H1 (cell line): Measurements from ENCODE around the gene QRSL1. TPM values are rescaled to one million over a fixed set of nuclear protein-coding genes. Genes with fewer than 3 reads are reported as not detected.

Source experiments
- KDM1A ChIP-seq: fragments of 200-600, 300-600 bp; sonication (generic); IDR thresholded peaks from 2 replicates; pipeline ENCODE4 v1.7.1; 2016; ENCODE audit warnings: mild to moderate bottlenecking, low read length, borderline replicate concordance
- POLR2A ChIP-seq, 2 experiments: IDR thresholded peaks; 1 replicate in 1 of 2; 2 replicates in 1 of 2; pipeline ENCODE4 v1.6.1; 2011; ENCODE audit warnings: low read depth in 2 of 2, low read length in 2 of 2, mild to moderate bottlenecking in 2 of 2; ENCODE audit errors: control extremely low read depth in 1 of 2
- SIN3A ChIP-seq, 2 experiments: IDR thresholded peaks in 1 of 2; conservative IDR thresholded peaks in 1 of 2; 2 replicates each; pipeline ENCODE4 v1.6.1; 2011 to 2012; ENCODE audit warnings: low read length in 2 of 2, improper control_type of control experiment in 1 of 2, low read depth in 1 of 2, mild to moderate bottlenecking in 1 of 2
- polyA plus RNA-seq, 7 experiments: library from polyadenylated mRNA; depleted of rRNA in 3 of 7; stranded (reverse) in 5 of 7; unstranded in 2 of 7; fragments of >200 nt in 5 of 7; fragments of 200-250 nt in 2 of 7; gene quantifications; 1 replicate in 5 of 7; 2 replicates in 1 of 7; 4 replicates in 1 of 7; pipeline versions ENCODE4 v1.2.1 to v1.2.3, GENCODE V29; 2011 to 2013; ENCODE audit warnings: missing spikeins in 2 of 7, mixed read lengths in 2 of 7
- total RNA-seq: library from RNA; stranded (reverse); fragmentation: NEBNext Ultra II Directional; extraction: Animal tissue kit (Norgen Biotek cat#: 25700); gene quantifications from 2 replicates; pipeline ENCODE4 v1.2.1, GENCODE V29; 2021

Gene QRSL1
- total and polyA plus RNA-seq, 2 of the 8 experiments (the other 6 are each of a cell fraction or from before 2014, with no cell fraction given): 7.8 to 22.2 TPM

DNA sequence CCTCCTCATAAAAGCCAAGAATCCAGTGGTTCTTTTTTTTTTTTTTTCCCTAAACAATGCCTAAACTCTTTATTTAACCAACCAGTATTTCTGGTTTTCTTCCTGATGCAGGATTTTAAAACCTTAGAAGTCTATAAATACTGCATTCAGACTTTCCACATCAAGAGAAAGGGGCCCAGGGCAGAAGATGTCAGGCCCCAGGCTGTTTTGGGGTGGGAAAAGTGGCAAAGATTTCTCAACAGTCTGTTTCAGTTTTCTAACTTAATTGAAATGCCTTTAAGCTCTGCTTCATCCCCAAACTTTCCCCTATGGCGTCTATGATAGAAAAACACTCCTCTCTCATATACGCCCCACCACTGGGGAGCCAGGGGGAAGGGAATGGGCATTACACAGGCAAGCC, 33.1 kb downstream of the QRSL1 start (continued):
- TF ChIP-seq SIN3A (conservative IDR thresholded peaks at IDR 0.05 in 1 of 2, IDR thresholded peaks at IDR 0.05 in 1 of 2; ENCODE audit: low read depth in 1 of 2, low read length in 2 of 2) (no peak), POLR2A (IDR thresholded peaks at IDR 0.05; ENCODE audit: control extremely low read depth in 1 of 2, low read depth in 2 of 2, low read length in 2 of 2) (no peak), KDM1A (no peak)
